T-cell (primary cell): ENCODE data around the gene UBA1. TPM values are rescaled to one million over a fixed set of nuclear protein-coding genes. Genes with fewer than 3 reads are reported as not detected.
A peak's percentile ranks its signal among the peaks of the same experiment; 100 is the strongest.

Experiments used
- ATAC-seq, 4 experiments: fragments of 200-7000 bp in 3 of 4; fragments of 150-1000 bp in 1 of 4; cut with Tn5 transposase; replicated peaks in 1 of 4; 1 replicate in 3 of 4; 2 replicates in 1 of 4; pipeline ENCODE4 v1.10.0; 2021; ENCODE audit warnings: moderate library complexity in 3 of 4, mild to moderate bottlenecking in 2 of 4, moderate number of reproducible peaks in 1 of 4
- CTCF ChIA-PET, 2 donors: fragments of 300-600 bp; sonication (Branson Sonifier 250); formaldehyde crosslinking; loops; one replicate each; lab custom pipeline; 2022; ENCODE audit warnings: antibody characterized with exemption in 2 of 2; lab: Charles Lee
- POLR2A ChIA-PET, 2 donors: fragments of 300-600 bp; sonication (Branson Sonifier 250); formaldehyde crosslinking; loops; one replicate each; lab custom pipeline; 2022; ENCODE audit warnings: antibody characterized with exemption in 2 of 2; lab: Charles Lee
- DNase-seq, 35 experiments: peaks; one replicate each; pipeline versions ENCODE4 v3.0.0 to v3.0.0-alpha.2; 2013 to 2023
- H3K27ac ChIP-seq: one replicate; pipeline ENCODE4 v1.5.1; 2013; ENCODE audit warnings: low read length
- H3K27me3 ChIP-seq, 2 experiments: replicated peaks in 1 of 2; 1 replicate in 1 of 2; 2 replicates in 1 of 2; pipeline versions ENCODE4 v1.6.1 to v1.7.0; 2013; ENCODE audit warnings: low read length in 1 of 2, mixed read lengths in 1 of 2; ENCODE audit not compliant: control insufficient read depth in 2 of 2, insufficient read depth in 2 of 2; ENCODE audit errors: extremely low read depth in 1 of 2
- H3K36me3 ChIP-seq, 2 donors: 1 replicate in 1 of 2; 2 replicates in 1 of 2; pipeline versions ENCODE4 v1.6.1 to v1.7.0; 2013; ENCODE audit warnings: low read length in 1 of 2; ENCODE audit not compliant: control insufficient read depth in 2 of 2, insufficient read depth in 1 of 2; ENCODE audit errors: extremely low read depth in 1 of 2
- H3K4me1 ChIP-seq, 2 experiments: 1 replicate in 1 of 2; 2 replicates in 1 of 2; pipeline versions ENCODE4 v1.6.1 to v1.7.0; 2013; ENCODE audit warnings: low read length in 2 of 2, mixed read lengths in 1 of 2; ENCODE audit not compliant: insufficient read depth in 2 of 2, control insufficient read depth in 1 of 2; ENCODE audit errors: extremely low read depth in 1 of 2
- H3K4me3 ChIP-seq, 2 donors: 1 replicate in 1 of 2; 2 replicates in 1 of 2; pipeline versions ENCODE4 v1.5.1 to v1.7.0; 2013; ENCODE audit warnings: mild to moderate bottlenecking in 2 of 2, low read length in 1 of 2, moderate library complexity in 1 of 2; ENCODE audit not compliant: control insufficient read depth in 1 of 2; ENCODE audit errors: extremely low read depth in 1 of 2
- H3K9me3 ChIP-seq: 2 replicates; pipeline ENCODE4 v1.7.0; 2013
- H3K27ac Mint-ChIP-seq, 2 donors: one replicate each; pipeline ENCODE4 v1.8.0; 2020 to 2021; ENCODE audit warnings: mild to moderate bottlenecking in 2 of 2, mixed read lengths in 2 of 2
- H3K27me3 Mint-ChIP-seq, 2 donors: one replicate each; pipeline ENCODE4 v1.8.0; 2021 to 2022; ENCODE audit warnings: mixed read lengths in 2 of 2
- H3K36me3 Mint-ChIP-seq: one replicate; pipeline ENCODE4 v1.8.0; 2021; ENCODE audit warnings: mixed read lengths
- H3K4me1 Mint-ChIP-seq, 3 donors: one replicate each; pipeline ENCODE4 v1.8.0; 2020 to 2022; ENCODE audit warnings: mixed read lengths in 3 of 3, mild to moderate bottlenecking in 1 of 3
- H3K4me3 Mint-ChIP-seq, 3 donors: one replicate each; pipeline ENCODE4 v1.8.0; 2020 to 2022; ENCODE audit warnings: mild to moderate bottlenecking in 3 of 3, mixed read lengths in 3 of 3, moderate library complexity in 3 of 3
- H3K9me3 Mint-ChIP-seq, 3 donors: one replicate each; pipeline ENCODE4 v1.8.0; 2020 to 2022; ENCODE audit warnings: mixed read lengths in 3 of 3
- WGBS: methylation state at CpG from one replicate; pipeline ENCODE4 v1.1.5; 2013; ENCODE audit warnings: missing lambda C conversion rate; ENCODE audit not compliant: insufficient coverage; 5-methylcytosine and 5-hydroxymethylcytosine counted together
- total RNA-seq, 35 experiments: library from RNA in 6 of 35; stranded (reverse) in 6 of 35; fragments of 120-200 nt in 1 of 35; gene quantifications; one replicate each; pipeline versions ENCODE4 v1.2.1 to v1.2.4 and lab custom pipeline; 2013 to 2026

UBA1 gene
- total RNA-seq, 5 donors from 2014 or later (not counting 1 experiment from before 2014, with no cell fraction given): 116 to 177 (median 149) TPM

DNA sequence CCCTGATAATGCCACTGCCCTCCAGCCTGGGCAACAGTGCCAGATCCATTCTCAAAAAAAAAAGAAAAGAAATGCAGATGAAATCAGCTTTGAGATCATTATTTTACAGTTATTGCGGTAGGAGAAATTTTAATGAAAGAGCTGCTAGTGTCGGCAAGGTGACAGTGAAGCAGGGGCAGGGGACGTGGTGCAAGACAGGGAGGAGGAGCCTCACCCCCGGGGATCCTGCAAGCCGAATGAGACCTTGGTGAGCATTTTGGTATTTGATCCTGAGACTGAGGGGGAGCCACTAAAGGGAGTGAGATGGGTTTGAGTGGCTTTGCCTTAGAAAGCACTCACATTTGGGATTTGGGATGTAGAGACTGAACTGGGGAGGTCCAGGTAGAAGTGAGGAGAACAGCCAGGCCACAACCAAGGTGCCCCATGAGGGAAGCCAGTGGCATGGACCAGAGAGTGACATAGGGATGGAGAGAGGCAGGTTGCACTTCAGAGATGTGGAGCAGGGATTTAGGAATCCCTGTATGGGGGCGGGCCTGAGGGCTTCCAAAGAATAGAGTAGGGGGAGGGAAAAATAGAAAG lies 25.0 kb upstream of the UBA1 start:
- H3K36me3 ChIP-seq: peaks cover 3 to 38% of the 10 kb centered on the region in 2 donors
- H3K27me3 ChIP-seq: no peaks in the 10 kb centered on the region
- ATAC-seq (no peak), DNase-seq (no peak)
- 100% methylated on average over 2 of the region's 6 CpGs for WGBS
- ChIA-PET CTCF (no interaction called here), POLR2A (interaction anchor here in 1 of 2 donors (0.6 kb wide), 1 partner anchor 40 kb away, joined by 4 read pairs; no protein-coding TSS in a partner anchor)
- H3K27ac ChIP-seq: no peak overlapping the region
- Mint-ChIP-seq H3K27me3 (peaks cover 0 to 4% of the 10 kb centered on the region in 2 donors), H3K4me3 (no peak overlapping the region), H3K27ac (peak overlapping the region in 1 of 2 donors; percentile 56), H3K36me3 (peaks cover 6% of the 10 kb centered on the region), H3K9me3 (no peaks in the 10 kb centered on the region), H3K4me1 (peaks cover 0 to 4% (median 0%) of the 10 kb centered on the region in 3 donors)
- H3K4me3 ChIP-seq: no peak overlapping the region
- no peaks in the 10 kb centered on the region for H3K9me3 ChIP-seq
- no peaks in the 10 kb centered on the region for H3K4me1 ChIP-seq

DNA sequence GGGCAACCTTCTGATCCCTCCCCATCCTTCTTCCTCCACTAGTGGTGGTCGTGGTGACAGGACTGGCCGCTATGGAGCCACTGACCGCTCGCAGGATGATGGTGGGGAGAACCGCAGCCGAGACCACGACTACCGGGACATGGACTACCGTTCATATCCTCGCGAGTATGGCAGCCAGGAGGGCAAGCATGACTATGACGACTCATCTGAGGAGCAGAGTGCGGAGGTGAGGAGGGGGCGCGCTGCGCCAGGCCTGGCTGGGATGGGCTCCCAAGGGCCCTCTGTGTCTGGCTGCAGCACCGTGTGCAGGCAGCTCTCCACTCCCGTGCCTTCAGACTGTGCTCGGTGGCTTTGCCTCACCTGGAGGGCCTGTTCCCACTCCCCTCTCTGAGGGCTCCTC lies 24.4 kb upstream of the UBA1 start:
- Histone ChIP-seq H3K4me1 (no peaks in the 10 kb centered on the region), H3K27ac (no peak overlapping the region), H3K9me3 (no peaks in the 10 kb centered on the region), H3K27me3 (no peaks in the 10 kb centered on the region), H3K36me3 (peaks cover 3 to 44% of the 10 kb centered on the region in 2 donors), H3K4me3 (no peak overlapping the region)
- DNase-seq (no peak), ATAC-seq (no peak)
- peaks cover 0 to 4% of the 10 kb centered on the region in 2 donors for H3K27me3 Mint-ChIP-seq
- no peak overlapping the region for H3K4me3 Mint-ChIP-seq
- ChIA-PET CTCF (interaction anchor here in 1 of 2 donors (0.6 kb wide), 1 partner anchor 1650 kb away, joined by 3 read pairs; no protein-coding TSS in a partner anchor), POLR2A (interaction anchor here in 1 of 2 donors (0.6 kb wide), 1 partner anchor 10 kb away, joined by 10 read pairs; no protein-coding TSS in a partner anchor)
- H3K9me3 Mint-ChIP-seq: no peaks in the 10 kb centered on the region
- WGBS: 97% methylated on average over 9 of the region's 19 CpGs
- no peak overlapping the region for H3K27ac Mint-ChIP-seq
- peaks cover 6% of the 10 kb centered on the region for H3K36me3 Mint-ChIP-seq
- H3K4me1 Mint-ChIP-seq: peaks cover 0 to 4% (median 0%) of the 10 kb centered on the region in 3 donors

DNA sequence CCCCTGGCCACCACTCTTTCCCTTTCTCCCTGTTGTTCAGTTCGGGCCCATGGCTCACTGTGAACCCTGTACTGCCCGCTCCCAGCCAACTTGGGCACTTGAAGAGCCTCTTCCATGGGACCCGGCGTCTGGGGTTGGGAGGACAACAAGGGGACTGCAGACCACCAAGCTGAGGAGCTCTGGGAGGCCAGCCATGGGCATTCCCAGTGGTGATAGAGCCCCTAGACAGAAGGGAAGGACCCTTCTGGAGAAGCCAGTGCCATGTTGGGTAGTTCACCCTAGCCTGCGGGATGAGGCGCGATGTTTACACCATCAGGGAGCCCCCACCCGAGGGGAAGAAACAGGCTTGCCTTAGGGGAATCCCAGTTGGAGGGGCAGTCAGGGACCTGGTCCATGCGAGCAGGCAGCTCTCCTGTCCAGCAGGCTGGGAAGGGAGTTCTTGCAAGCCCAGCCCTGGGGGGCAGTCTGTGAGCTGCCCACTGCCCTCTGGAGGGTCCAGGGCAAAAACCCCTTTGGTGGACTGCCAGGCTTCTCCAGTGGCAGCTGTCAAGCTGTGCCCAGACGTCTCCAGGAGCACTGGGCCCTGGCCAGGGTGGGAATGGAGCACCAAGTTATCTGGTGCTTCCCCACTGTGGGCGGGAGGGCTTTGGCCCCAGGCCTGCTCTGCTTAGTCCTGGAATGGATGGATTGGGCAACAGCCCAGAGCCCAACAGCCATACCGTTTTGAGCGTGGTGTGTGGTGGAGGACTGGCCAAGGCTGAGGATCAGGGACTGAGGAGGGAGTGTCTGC lies 23.7 kb upstream of the UBA1 start:
- DNase-seq (no peak), ATAC-seq (no peak)
- Mint-ChIP-seq H3K4me1 (peaks cover 0 to 2% (median 0%) of the 10 kb centered on the region in 3 donors), H3K9me3 (no peaks in the 10 kb centered on the region), H3K27me3 (peaks cover 0 to 4% of the 10 kb centered on the region in 2 donors), H3K27ac (no peak overlapping the region), H3K36me3 (peaks cover 4% of the 10 kb centered on the region), H3K4me3 (no peak overlapping the region)
- Histone ChIP-seq H3K9me3 (no peaks in the 10 kb centered on the region), H3K27ac (no peak overlapping the region), H3K36me3 (peaks cover 3 to 49% of the 10 kb centered on the region in 2 donors), H3K27me3 (no peaks in the 10 kb centered on the region), H3K4me1 (no peaks in the 10 kb centered on the region), H3K4me3 (no peak overlapping the region)
- 89% methylated on average over 7 of the region's 13 CpGs for WGBS
- ChIA-PET CTCF (interaction anchor here in 1 of 2 donors (0.6 kb wide), 1 partner anchor 1649 kb away, joined by 3 read pairs; no protein-coding TSS in a partner anchor), POLR2A (no interaction called here)

DNA sequence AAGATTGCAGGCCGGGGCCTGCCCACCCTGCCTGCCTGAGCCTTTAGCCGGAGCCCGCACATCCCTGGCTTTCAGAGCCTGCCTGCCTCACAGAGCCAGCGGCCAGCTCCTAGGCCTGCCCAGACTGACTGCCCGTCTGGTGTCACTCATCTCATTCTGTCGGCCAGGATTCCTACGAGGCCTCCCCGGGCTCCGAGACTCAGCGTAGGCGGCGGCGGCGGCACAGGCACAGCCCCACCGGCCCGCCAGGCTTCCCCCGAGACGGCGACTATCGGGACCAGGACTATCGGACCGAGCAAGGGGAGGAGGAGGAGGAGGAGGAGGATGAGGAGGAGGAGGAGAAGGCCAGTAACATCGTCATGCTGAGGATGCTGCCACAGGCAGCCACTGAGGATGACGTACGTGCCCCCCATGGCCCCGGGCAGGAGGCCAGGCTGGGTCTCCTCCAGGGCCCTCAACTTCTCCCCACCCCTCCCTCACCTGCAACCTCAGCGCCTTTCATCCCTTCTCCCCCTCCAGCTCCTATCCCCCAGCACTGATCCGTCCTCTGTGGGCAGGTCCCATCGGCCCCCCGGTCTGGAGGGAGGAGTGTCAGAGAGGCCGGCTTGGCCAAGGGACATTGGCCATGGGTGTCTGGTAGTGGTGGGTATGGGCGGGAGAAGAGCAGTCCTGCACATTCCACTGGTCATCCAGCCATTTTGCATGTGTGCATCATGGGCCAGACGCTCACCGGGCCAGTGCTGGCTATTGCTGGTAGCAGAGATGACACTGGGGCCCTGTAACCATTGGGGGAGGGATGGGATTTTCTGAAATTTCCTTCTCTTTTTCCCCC lies 22.6 kb upstream of the UBA1 start:
- ATAC-seq (no peak), DNase-seq (no peak)
- Mint-ChIP-seq H3K9me3 (no peaks in the 10 kb centered on the region), H3K36me3 (peaks cover 3% of the 10 kb centered on the region), H3K27me3 (peaks cover 0 to 9% of the 10 kb centered on the region in 2 donors), H3K27ac (no peak overlapping the region), H3K4me3 (no peak overlapping the region), H3K4me1 (peaks cover 0 to 2% (median 0%) of the 10 kb centered on the region in 3 donors)
- Histone ChIP-seq H3K9me3 (no peaks in the 10 kb centered on the region), H3K27me3 (no peaks in the 10 kb centered on the region), H3K4me1 (no peaks in the 10 kb centered on the region), H3K4me3 (no peak overlapping the region), H3K36me3 (peaks cover 3 to 60% of the 10 kb centered on the region in 2 donors), H3K27ac (no peak overlapping the region)
- WGBS: 98% methylated on average over 10 of the region's 34 CpGs
- ChIA-PET CTCF (interaction anchor here in 1 of 2 donors (0.6 kb wide), 1 partner anchor 355 kb away, joined by 3 read pairs; no protein-coding TSS in a partner anchor), POLR2A (no interaction called here)

DNA sequence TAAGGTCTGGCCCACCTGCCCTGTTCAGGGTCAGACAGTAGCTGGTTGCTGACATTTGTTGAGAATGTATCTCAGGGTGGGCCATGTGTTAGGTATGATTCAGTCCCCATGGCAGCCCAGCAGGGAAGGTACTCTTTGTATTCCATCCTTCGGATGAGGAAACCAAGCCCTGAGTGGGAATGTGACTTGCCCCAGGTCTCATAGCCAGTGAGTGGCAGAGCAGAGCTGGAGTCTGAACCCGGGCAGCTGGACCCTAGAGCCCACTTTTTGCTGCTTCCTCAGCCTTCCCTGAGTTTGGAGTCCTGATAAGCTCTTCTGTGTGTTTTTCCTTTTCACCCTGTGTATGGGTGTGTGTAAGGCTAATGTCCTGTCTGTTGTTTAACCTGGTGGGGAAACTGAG lies 21.6 kb upstream of the UBA1 start:
- Histone ChIP-seq H3K4me1 (no peaks in the 10 kb centered on the region), H3K27me3 (no peaks in the 10 kb centered on the region), H3K9me3 (no peaks in the 10 kb centered on the region), H3K36me3 (peaks cover 5 to 69% of the 10 kb centered on the region in 2 donors), H3K4me3 (no peak overlapping the region), H3K27ac (no peak overlapping the region)
- Mint-ChIP-seq H3K4me3 (no peak overlapping the region), H3K27me3 (peaks cover 0 to 16% of the 10 kb centered on the region in 2 donors), H3K9me3 (no peaks in the 10 kb centered on the region), H3K36me3 (peaks cover 9% of the 10 kb centered on the region), H3K4me1 (peaks cover 0 to 2% (median 0%) of the 10 kb centered on the region in 3 donors), H3K27ac (no peak overlapping the region)
- no peak for ATAC-seq
- POLR2A ChIA-PET: no interaction called here
- 100% methylated on average over 2 of the region's 2 CpGs for WGBS
- no peak for DNase-seq
- CTCF ChIA-PET: no interaction called here

DNA sequence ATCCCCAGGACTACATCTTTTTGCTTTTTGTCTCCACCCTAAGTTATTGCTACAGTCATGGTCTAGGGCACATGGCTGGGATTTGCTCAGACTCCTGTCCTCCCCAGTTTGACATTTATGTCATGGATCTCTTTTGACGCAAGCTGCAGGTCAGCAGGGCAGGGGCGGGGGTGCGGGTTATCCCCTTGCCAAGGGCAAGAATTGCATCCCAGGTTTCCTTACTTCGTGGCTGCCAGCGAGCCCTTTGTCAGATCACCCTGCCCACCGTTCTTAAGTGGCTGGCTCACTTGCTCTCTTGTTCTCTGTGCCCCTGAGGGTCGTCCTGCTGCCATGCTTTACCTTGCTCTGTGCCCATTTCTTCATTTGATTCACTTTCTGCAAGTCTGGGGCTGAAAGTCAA lies 21.1 kb upstream of the UBA1 start:
- WGBS: 98% methylated on average over 5 of the region's 7 CpGs

More for the DNA sequence above, 21.1 kb upstream of the UBA1 start:
- peaks cover 9% of the 10 kb centered on the region for H3K36me3 Mint-ChIP-seq
- no peak for ATAC-seq
- Histone ChIP-seq H3K27ac (no peak overlapping the region), H3K4me1 (no peaks in the 10 kb centered on the region), H3K9me3 (no peaks in the 10 kb centered on the region), H3K4me3 (no peak overlapping the region), H3K27me3 (no peaks in the 10 kb centered on the region), H3K36me3 (peaks cover 5 to 73% of the 10 kb centered on the region in 2 donors)
- H3K27me3 Mint-ChIP-seq: peaks cover 0 to 16% of the 10 kb centered on the region in 2 donors
- H3K9me3 Mint-ChIP-seq: no peaks in the 10 kb centered on the region
- no peak overlapping the region for H3K27ac Mint-ChIP-seq
- no peak for DNase-seq
- peaks cover 0 to 2% (median 0%) of the 10 kb centered on the region in 3 donors for H3K4me1 Mint-ChIP-seq
- CTCF ChIA-PET: no interaction called here
- POLR2A ChIA-PET: no interaction called here
- H3K4me3 Mint-ChIP-seq: no peak overlapping the region
